Skin of body (tissue), 2 donors: ENCODE measurements around the gene BMERB1. TPM values are rescaled to one million over a fixed set of nuclear protein-coding genes. Genes with fewer than 3 reads are reported as not detected.

Source experiments
- DNase-seq: peaks from one replicate; lab custom pipeline; 2025; lab: John Stamatoyannopoulos, UW
- total RNA-seq: library from RNA; depleted of rRNA; stranded (reverse); fragments of >200 nt; gene quantifications from one replicate; pipeline ENCODE4 v1.2.3, GENCODE V29; 2014

BMERB1 gene
- total RNA-seq, 1 donor from 2014 or later = 26.4 TPM

GRCh38 chr16:15608398-15609285, 174.3 kb downstream of the BMERB1 start:
- no peak for DNase-seq

DNA sequence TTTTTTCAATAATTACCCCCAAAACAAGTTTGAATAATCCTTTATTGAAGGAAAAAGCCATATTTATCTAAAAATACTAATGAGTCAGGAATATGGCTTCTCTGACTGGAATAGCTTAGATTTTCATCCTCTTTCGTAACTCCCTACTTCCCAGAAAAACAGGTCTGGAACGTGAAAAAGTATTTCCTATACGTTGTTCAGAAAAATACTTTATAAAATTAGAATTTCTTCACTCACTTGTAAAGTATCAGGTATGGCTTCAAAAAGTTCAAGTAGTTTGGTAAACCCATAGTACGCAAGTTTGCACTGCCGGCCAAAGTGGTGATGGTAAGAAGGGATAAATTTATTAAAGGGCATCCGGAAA, 174.9 kb downstream of the BMERB1 start:
- no peak for DNase-seq

DNA sequence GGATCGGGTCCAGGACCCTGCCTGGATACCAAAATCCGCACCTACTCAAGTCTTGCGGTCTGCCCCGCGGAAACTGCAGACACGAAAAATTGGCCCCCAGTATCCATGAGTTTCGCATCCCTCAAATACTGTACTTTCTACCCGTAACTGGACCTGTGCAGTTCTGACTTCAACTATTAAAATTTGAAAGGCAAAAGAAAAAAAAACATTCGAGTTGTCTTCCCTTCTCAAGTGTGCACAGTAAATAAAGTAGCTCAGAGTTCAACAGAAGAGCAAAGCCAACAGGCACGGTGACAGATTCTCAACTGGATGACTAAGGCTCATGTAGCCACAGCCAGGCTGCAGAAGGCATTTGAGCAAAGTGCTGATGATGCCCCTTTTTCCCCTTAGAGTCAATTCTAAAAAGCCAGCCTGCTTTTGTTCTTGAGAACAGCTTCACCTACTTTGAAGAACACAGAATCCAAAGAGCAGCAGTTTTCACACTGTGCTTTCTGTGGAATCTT, 176.0 kb downstream of the BMERB1 start:
- DNase-seq = no peak

- DNase-seq = no peak
Observed at GRCh38 chr16:15611610-15612009, 177.2 kb downstream of the BMERB1 start.

GRCh38 chr16:15613676-15614075, 179.3 kb downstream of the BMERB1 start:
- DNase-seq = no peak

DNA sequence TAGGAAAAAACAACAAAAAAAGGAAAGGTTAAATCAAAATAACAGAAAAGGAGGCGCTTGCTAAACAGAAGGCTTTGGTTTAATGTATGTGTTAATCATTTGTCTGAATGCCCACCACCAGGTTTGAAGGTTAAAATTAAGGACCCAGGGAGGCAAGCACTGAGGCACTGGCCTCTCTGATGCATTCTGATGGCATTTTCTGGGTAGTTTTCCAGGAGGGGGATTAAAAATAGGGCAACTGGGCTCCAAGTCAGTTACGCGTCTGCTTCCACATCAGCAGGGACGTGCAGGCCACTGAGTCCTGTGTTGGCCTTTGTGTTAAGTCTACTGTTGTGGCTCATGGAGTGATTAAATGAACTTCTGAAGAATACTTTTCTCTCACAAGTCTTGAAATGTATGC, 181.6 kb downstream of the BMERB1 start:
- no peak for DNase-seq

DNA sequence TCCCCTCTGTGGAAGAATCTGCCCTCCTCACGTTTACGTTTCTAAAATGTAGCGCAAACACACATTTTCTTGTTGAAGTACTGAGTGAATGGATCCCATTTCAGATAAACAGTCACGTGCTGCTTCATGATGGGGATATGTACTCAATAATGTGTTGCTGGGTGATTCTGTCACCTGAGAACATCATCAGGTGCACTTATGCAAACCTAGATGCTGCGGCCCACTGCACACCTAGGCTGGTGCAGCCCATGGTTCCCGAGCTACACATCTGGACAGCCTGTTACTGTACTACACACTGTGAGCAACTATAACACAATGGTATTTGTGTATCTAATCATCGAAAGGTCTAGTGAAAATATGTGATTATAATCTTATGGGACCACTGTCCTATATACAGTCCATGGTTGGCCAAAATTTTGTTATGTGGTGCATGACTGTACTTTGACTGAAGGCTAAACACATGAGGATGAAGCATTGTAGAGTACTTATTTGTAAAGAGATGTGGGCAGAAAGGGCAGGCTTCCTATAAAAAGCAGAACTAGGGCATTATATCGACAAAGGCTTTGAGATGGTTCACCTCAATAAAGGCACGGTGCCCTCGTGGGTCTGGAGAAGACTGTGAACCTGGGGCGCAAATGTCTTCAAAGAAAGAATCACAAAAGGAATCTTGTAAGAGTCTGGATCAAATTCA, 182.2 kb downstream of the BMERB1 start:
- DNase-seq = no peak

DNA sequence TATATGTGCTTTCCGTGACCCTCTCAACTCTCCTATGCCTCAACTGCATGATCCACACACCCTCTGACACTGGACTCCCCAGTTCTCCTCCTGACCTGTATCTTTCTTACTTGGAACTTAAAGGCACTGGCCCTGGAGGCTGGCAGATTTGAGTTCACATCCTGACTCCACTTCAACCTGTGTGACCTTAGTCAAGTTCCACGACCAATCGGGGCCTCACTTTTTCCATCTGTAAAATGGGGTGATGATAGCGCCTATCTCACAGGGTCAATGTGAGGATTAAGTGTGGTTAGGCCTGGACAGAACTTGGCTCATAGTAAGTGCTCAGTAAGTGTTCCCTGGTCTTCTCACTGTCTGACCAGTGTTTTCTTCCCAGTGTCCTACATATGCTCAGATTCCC, 183.5 kb downstream of the BMERB1 start:
- no peak for DNase-seq

- no peak for DNase-seq
Observed at GRCh38 chr16:15618392-15618791, 184.0 kb downstream of the BMERB1 start.

DNA sequence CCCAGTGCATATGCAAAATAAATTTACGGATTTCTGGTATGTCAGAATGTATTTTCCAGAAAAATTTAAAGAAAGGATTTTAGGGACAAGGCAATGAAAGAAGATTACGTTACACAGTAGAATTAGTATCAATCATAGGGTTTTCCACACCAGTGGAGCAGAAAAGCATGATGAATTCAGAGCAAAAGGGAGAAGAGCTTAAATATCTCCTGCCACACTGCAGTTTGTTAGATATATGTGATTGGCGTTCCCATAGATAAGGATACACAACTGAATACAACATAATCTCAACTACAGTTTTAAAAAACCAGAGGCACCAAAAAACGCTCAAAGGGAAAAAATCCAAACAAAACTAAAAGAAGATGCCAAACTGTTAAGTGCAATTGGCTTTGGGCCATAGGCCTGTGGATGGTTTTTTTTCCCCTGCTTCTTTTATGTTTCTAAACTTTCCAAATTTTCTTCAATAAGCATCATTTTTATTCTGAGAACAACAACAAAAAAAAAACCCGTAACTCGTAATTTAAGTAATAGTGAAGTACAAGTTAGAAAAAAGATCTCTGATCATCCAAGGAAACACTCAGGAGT, 186.3 kb downstream of the BMERB1 start:
- no peak for DNase-seq

- no peak for DNase-seq
Observed at GRCh38 chr16:15621456-15621855, 187.1 kb downstream of the BMERB1 start.

GRCh38 chr16:15621889-15622288, 187.5 kb downstream of the BMERB1 start:
- DNase-seq = no peak

DNA sequence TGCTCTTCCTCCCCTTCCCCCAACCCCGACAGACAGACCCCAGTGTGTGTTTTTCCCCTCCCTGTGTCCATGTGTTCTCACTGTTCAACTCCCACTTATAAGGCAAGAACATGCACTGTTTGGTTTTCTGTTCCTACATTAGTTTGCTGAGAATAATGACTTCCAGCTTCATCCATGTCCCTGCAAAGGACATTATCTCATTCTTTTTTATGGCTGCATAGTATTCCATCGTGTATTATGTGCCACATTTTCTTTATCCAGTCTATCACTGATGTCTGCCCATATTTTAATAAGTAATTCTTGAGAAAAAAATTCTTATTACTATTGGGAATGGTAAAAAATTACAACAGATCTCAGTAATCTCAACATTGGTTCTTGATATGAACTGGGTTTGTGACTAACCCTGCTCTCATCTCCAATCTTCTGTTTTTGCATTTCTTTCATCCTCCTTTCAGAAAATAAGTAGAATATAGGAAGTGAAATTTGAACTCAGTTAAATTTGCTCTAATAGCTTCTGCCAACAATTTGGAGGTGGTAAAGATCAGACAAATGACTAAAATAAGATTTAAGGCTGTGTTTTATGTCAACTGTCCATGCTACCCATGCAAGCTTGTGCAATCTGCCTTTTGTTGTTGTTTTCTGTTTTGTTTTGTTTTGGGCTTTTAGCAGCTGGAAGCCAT, 197.5 kb downstream of the BMERB1 start:
- DNase-seq = no peak

GRCh38 chr16:15635926-15636325, 201.5 kb downstream of the BMERB1 start:
- DNase-seq = no peak

DNA sequence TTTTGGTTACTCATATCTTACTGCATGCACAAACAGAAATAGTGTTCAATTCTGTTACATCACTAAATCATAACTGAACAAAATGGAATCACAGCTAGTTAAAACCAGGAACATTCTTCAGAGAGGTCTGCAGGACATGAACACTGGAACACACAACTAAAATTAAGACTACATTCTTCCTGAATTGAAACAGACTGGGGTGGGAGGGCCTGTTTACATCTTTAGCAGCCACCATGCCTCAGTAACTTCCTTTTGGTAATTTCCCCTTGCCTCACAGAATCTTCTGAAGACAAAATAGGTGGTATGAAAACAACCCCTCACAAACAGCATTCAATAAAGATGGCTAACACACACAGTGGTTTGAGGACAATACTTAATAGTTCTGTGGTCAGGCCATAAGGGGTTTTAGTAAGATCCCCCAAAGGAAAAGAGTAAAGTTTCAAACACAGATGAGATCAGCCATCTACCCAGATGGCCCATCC, 202.0 kb downstream of the BMERB1 start:
- DNase-seq = no peak

Other genes with a start within 250 kb of the BMERB1 start
- not detected for gene NPIPA5, start 56.3 kb upstream of the BMERB1 start, total RNA-seq
- gene MPV17L, start 38.8 kb upstream of the BMERB1 start, total RNA-seq = 3.9 TPM
- gene MARF1, start 208.6 kb downstream of the BMERB1 start, total RNA-seq = 31.5 TPM
- gene NDE1, start 215.7 kb downstream of the BMERB1 start, total RNA-seq = 34.4 TPM